Hepatocyte (in vitro differentiated cells): Measurements from ENCODE around the gene ABCA1. TPM values are rescaled to one million over a fixed set of nuclear protein-coding genes. Genes with fewer than 3 reads are reported as not detected.

Experiments used
- DNase-seq: peaks from one replicate; pipeline ENCODE4 v3.0.0-alpha.2; 2016; ENCODE audit warnings: low spot score
- H2AFZ ChIP-seq: fragments of 200-600 bp; sonication (generic); 2 replicates; pipeline ENCODE4 v1.6.0; 2016; ENCODE audit warnings: antibody characterized with exemption, mild to moderate bottlenecking
- H3K27ac ChIP-seq: fragments of 200-600 bp; sonication (generic); 2 replicates; pipeline ENCODE4 v1.5.1; 2016; ENCODE audit warnings: mild to moderate bottlenecking
- H3K27me3 ChIP-seq: fragments of 200-600 bp; sonication (generic); 2 replicates; pipeline ENCODE4 v1.6.1; 2016
- H3K36me3 ChIP-seq: fragments of 200-600 bp; sonication (generic); replicated peaks from 2 replicates; pipeline ENCODE4 v1.5.1; 2016; ENCODE audit warnings: low read depth; ENCODE audit not compliant: insufficient read depth
- H3K4me1 ChIP-seq: fragments of 200-600 bp; sonication (generic); 2 replicates; pipeline ENCODE4 v1.5.1; 2016; ENCODE audit warnings: mild to moderate bottlenecking, moderate library complexity; ENCODE audit not compliant: insufficient read depth
- H3K4me2 ChIP-seq: fragments of 200-600 bp; sonication (generic); 2 replicates; pipeline ENCODE4 v1.6.0; 2016
- H3K4me3 ChIP-seq: fragments of 200-600 bp; sonication (generic); 2 replicates; pipeline ENCODE4 v1.5.1; 2016; ENCODE audit warnings: mild to moderate bottlenecking
- H3K79me2 ChIP-seq: fragments of 200-600 bp; sonication (generic); 2 replicates; pipeline ENCODE4 v1.6.0; 2017; ENCODE audit warnings: mild to moderate bottlenecking
- H3K9me2 ChIP-seq: fragments of 200-600 bp; sonication (generic); replicated peaks from 2 replicates; pipeline ENCODE4 v1.6.0; 2017; ENCODE audit warnings: mild to moderate bottlenecking; ENCODE audit not compliant: insufficient read depth
- H3K9me3 ChIP-seq: fragments of 200-600 bp; sonication (generic); 2 replicates; pipeline ENCODE4 v1.5.1; 2016; ENCODE audit warnings: low read depth, mild to moderate bottlenecking
- H4K20me1 ChIP-seq: fragments of 200-600 bp; sonication (generic); 2 replicates; pipeline ENCODE4 v1.6.0; 2016; ENCODE audit warnings: mild to moderate bottlenecking; ENCODE audit not compliant: insufficient read depth, poor library complexity, severe bottlenecking
- CTCF ChIP-seq: fragments of 200-600 bp; sonication (generic); IDR thresholded peaks from 2 replicates; pipeline ENCODE4 v1.5.1; 2016; ENCODE audit warnings: antibody characterized with exemption, mild to moderate bottlenecking; ENCODE audit not compliant: poor library complexity
- EZH2 ChIP-seq: fragments of 200-600 bp; sonication (generic); IDR thresholded peaks from 2 replicates; pipeline ENCODE4 v1.6.1; 2016; ENCODE audit warnings: antibody characterized with exemption, mild to moderate bottlenecking, borderline replicate concordance
- EZH2phosphoT487 ChIP-seq: fragments of 200-600 bp; sonication (generic); IDR thresholded peaks from one replicate; pipeline ENCODE4 v1.6.1; 2018; ENCODE audit warnings: antibody characterized with exemption, mild to moderate bottlenecking, low read depth, moderate library complexity; ENCODE audit not compliant: unreplicated experiment, severe bottlenecking
- WGBS: methylation state at CpG from one replicate; pipeline ENCODE4 v1.1.6; 2016; ENCODE audit warnings: low lambda C conversion rate; ENCODE audit errors: missing lambda C conversion rate; 5-methylcytosine and 5-hydroxymethylcytosine counted together
- polyA plus RNA-seq: library from polyadenylated mRNA; unstranded; fragments of >200 nt; fragmentation: Nextera tagmentation; extraction: Ambion mirVana; gene quantifications from 2 replicates; pipeline ENCODE4 v1.2.1, GENCODE V29; 2016
- total RNA-seq: library from RNA; depleted of rRNA; stranded (reverse); fragments of >200 nt; gene quantifications from 2 replicates; pipeline ENCODE4 v1.2.3, GENCODE V29; 2014

ABCA1 gene
- total and polyA plus RNA-seq, 2 experiments from 2014 or later, result 14.5 to 87.4 TPM

- H3K79me2 ChIP-seq, result peaks cover 3% of the 10 kb centered on the region
- H3K9me2 ChIP-seq, result no peaks in the 10 kb centered on the region
- H4K20me1 ChIP-seq, result no peaks in the 10 kb centered on the region
- H3K4me1 ChIP-seq, result no peaks in the 10 kb centered on the region
- no peak overlapping the region for H2AFZ ChIP-seq
- no peaks in the 10 kb centered on the region for H3K27me3 ChIP-seq
- no peaks in the 10 kb centered on the region for H3K9me3 ChIP-seq
- H3K4me2 ChIP-seq, result no peak overlapping the region
- 98% methylated on average over 7 of the region's 7 CpGs for WGBS
- no peak overlapping the region for H3K27ac ChIP-seq
- TF ChIP-seq CTCF, result no peak
- TF ChIP-seq EZH2phosphoT487, result no peak
- no peak for TF ChIP-seq EZH2
- H3K4me3 ChIP-seq, result no peak overlapping the region
- DNase-seq, result no peak
- peaks cover 6% of the 10 kb centered on the region for H3K36me3 ChIP-seq
Observed at GRCh38 chr9:104817437-104817836, 110.5 kb downstream of the ABCA1 start.

GRCh38 chr9:104815851-104816565 is 111.9 kb downstream of the ABCA1 start:
- no peak overlapping the region for H3K4me3 ChIP-seq
- H3K9me3 ChIP-seq, result no peaks in the 10 kb centered on the region
- DNase-seq, result no peak
- H3K27me3 ChIP-seq, result no peaks in the 10 kb centered on the region
- no peaks in the 10 kb centered on the region for H3K9me2 ChIP-seq
- no peak overlapping the region for H3K27ac ChIP-seq
- over 99% methylated on average over 7 of the region's 7 CpGs for WGBS
- no peaks in the 10 kb centered on the region for H4K20me1 ChIP-seq
- H2AFZ ChIP-seq, result no peak overlapping the region
- no peaks in the 10 kb centered on the region for H3K4me1 ChIP-seq
- H3K79me2 ChIP-seq, result peaks cover 3% of the 10 kb centered on the region
- H3K36me3 ChIP-seq, result peaks cover 9% of the 10 kb centered on the region
- no peak overlapping the region for H3K4me2 ChIP-seq
- TF ChIP-seq EZH2 (no peak), CTCF (no peak), EZH2phosphoT487 (no peak)

GRCh38 chr9:104810421-104811339 is 117.3 kb downstream of the ABCA1 start:
- Histone ChIP-seq H2AFZ (no peak overlapping the region), H3K79me2 (peaks cover 3% of the 10 kb centered on the region), H3K27ac (no peak overlapping the region), H4K20me1 (no peaks in the 10 kb centered on the region), H3K9me3 (no peaks in the 10 kb centered on the region), H3K36me3 (peaks cover 7% of the 10 kb centered on the region), H3K4me1 (no peaks in the 10 kb centered on the region), H3K4me3 (no peak overlapping the region), H3K4me2 (no peak overlapping the region), H3K27me3 (no peaks in the 10 kb centered on the region), H3K9me2 (no peaks in the 10 kb centered on the region)
- WGBS, result 76% methylated on average over 12 of the region's 12 CpGs
- TF ChIP-seq EZH2 (no peak), CTCF (no peak), EZH2phosphoT487 (no peak)
- no peak for DNase-seq
